GM12872 (cell line): ENCODE data around the gene ITGA5.

ENCODE experiments used
- TF ChIP-seq, protein P1 (sequence below): IDR thresholded peaks from 3 replicates; pipeline ENCODE4 v1.5.1; 2011; ENCODE audit warnings: low read depth, mild to moderate bottlenecking, low read length, moderate library complexity; ENCODE audit not compliant: insufficient read depth

The ITGA5 gene

GRCh38 chr12:54452628-54453027 lies 33.6 kb upstream of the ITGA5 start:
- TF ChIP-seq, protein P1, sequence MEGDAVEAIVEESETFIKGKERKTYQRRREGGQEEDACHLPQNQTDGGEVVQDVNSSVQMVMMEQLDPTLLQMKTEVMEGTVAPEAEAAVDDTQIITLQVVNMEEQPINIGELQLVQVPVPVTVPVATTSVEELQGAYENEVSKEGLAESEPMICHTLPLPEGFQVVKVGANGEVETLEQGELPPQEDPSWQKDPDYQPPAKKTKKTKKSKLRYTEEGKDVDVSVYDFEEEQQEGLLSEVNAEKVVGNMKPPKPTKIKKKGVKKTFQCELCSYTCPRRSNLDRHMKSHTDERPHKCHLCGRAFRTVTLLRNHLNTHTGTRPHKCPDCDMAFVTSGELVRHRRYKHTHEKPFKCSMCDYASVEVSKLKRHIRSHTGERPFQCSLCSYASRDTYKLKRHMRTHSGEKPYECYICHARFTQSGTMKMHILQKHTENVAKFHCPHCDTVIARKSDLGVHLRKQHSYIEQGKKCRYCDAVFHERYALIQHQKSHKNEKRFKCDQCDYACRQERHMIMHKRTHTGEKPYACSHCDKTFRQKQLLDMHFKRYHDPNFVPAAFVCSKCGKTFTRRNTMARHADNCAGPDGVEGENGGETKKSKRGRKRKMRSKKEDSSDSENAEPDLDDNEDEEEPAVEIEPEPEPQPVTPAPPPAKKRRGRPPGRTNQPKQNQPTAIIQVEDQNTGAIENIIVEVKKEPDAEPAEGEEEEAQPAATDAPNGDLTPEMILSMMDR: no peak

DNA sequence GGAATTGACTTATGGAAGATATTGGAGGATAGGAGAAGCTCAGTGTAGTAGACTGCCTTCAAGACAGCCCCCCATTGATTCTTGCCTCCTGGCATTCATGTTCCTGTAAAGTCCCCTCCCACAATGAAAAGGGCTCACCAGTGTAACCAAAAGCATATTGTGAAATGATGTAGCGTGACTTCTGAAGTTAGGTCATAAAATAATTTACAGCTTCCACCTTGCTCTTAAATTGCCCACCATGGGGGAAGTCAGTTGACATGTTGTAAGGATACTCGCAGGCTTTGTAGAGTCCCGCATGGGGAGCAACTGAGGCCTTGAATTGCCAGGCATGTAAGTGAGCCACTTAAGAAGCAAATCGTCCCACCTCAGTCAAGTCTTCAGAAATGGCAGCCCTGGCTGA lies 29.3 kb upstream of the ITGA5 start:
- TF ChIP-seq, protein P1: no peak

DNA sequence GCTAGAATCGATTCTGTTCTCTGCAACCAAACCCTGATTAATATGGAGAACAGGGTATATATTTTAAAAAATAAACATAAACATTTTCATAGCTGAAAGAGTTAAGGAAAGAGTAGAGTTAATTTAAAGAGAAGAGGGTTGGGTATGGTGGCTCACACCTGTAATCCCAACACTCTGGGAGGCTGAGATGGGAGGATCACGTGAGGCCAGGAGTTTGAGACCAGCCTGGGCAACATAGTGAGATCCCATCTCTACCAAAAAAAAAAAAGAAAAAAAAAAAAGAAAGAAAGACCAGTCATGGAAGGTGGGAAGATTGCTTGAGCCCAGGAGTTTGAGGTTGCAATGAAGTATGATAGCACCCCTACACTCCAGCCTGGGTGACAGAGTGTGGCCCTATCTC lies 28.9 kb upstream of the ITGA5 start:
- TF ChIP-seq, protein P1: no peak

DNA sequence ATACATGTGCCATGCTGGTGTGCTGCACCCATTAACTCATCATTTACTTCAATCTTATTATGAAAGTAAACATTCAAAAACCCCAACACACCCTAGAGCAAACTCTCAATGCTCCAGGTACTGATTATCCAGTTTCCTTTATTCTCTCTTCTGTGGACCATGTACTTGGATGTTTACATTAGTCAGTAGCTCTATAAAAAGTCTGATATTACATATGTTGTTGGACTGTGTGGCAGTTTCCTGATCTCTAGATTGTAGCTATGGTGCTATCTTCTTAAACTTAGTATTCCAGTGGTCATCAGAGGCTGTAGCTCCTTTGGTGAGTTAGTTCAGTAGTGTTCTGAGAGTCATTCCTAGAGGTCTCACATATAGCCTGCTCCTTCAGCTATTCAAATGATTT lies 25.1 kb upstream of the ITGA5 start:
- TF ChIP-seq, protein P1: no peak

- TF ChIP-seq, protein P1: no peak
These were observed 24.4 kb upstream of the ITGA5 start for GRCh38 chr12:54443446-54443845.

GRCh38 chr12:54442961-54443360 lies 23.9 kb upstream of the ITGA5 start:
- TF ChIP-seq, protein P1: no peak

DNA sequence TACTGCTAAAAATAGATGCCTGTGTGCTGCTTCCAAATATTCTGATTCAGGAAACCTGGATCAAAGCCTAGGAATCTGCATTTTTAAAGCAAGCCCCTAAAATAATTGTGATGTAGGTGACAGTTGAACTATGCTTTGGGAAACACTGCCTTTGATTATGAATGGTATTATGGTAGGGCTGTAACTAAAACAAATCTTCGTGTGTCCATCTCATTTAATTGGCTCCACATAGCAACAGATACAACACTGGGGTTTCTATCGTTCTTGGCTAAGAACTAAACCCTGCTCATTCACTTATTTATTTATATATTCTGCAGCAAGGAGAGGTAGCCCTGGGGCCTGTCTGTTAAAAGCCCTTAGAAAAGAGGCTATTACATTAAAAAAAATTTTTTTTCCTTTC lies 23.0 kb upstream of the ITGA5 start:
- TF ChIP-seq, protein P1: no peak

DNA sequence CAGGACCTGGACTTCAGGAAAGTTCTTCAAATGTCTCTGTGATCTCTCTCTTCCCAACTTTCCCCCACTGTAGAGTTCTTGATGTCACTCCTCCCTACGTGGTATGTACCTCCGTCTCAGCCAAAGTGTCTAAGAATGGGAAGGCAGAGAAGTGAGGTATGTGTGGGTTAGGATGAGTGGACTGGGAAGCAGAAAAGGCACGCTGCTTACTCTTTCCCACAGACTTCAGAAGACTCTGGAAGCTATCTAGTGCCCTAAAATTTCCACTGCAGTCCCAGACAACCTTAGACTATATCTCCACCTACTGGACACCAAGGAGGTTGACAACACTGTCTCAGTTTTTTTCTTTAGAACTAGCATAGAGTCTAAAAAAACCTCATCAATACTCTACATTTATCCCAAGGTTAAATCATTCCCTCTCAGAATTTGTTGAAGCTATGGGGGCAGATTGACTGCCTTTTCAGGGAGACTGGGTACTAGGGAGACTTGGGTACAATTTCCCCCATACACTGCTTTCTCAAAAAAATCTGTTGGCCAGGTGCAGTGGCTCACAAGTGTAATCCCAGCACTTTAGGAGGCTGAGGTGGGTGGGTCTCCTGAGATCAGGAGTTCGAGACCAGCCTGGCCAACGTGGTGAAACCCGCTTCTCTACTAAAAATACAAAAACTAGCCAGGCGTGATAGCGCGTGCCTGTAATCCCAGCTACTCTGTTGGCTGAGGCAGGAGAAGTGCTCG lies 20.6 kb upstream of the ITGA5 start:
- TF ChIP-seq, protein P1: peak; percentile 81
